Right atrium auricular region (tissue), 2 donors: ENCODE results near the gene BRIP1. TPM values are rescaled to one million over a fixed set of nuclear protein-coding genes. Genes with fewer than 3 reads are reported as not detected.
"Not testable (repeated sequence)": the region's sequence is repeated elsewhere in the genome, so short reads cannot be mapped to it uniquely, and the experiment has no call there.

Experiments
- DNase-seq: peaks from one replicate; pipeline ENCODE4 v3.0.0-alpha.2; 2019; ENCODE audit warnings: low spot score
- H3K27ac ChIP-seq, 2 donors: fragments of 200-600 bp; sonication (generic); 1 replicate in 1 of 2; 2 replicates in 1 of 2; pipeline ENCODE4 v1.5.1; 2016 to 2019
- H3K27me3 ChIP-seq, 2 donors: fragments of 200-600 bp; sonication (generic); one replicate each; pipeline versions ENCODE4 v1.5.1 to v1.6.0; 2017 to 2019
- H3K36me3 ChIP-seq: fragments of 200-600 bp; sonication (generic); one replicate; pipeline ENCODE4 v1.5.1; 2016
- H3K4me1 ChIP-seq, 2 donors: fragments of 200-600 bp; sonication (generic); one replicate each; pipeline versions ENCODE4 v1.5.1 to v1.6.0; 2017 to 2019
- H3K4me3 ChIP-seq, 2 donors: fragments of 200-600 bp; sonication (generic); 1 replicate in 1 of 2; 2 replicates in 1 of 2; pipeline ENCODE4 v1.5.1; 2017 to 2019; ENCODE audit warnings: mild to moderate bottlenecking in 1 of 2, moderate library complexity in 1 of 2
- H3K9me3 ChIP-seq, 2 donors: fragments of 200-600 bp; sonication (generic); one replicate each; pipeline ENCODE4 v1.5.1; 2019
- CTCF ChIP-seq, 2 donors: fragments of 200-600 bp; sonication (generic); IDR thresholded peaks; one replicate each; pipeline ENCODE4 v1.5.1; 2019; ENCODE audit warnings: antibody characterized with exemption in 2 of 2
- total RNA-seq, 2 donors: library from RNA; depleted of rRNA; stranded (reverse); fragments of >200 nt; gene quantifications; one replicate each; pipeline ENCODE4 v1.1.0, GENCODE V29; 2016

BRIP1 gene
- total RNA-seq, 2 donors from 2014 or later, result not detected

- Histone ChIP-seq H3K9me3 (peaks cover 0 to 9% of the 10 kb centered on the region in 2 donors), H3K27me3 (no peaks in the 10 kb centered on the region), H3K27ac (no peak overlapping the region), H3K4me1 (no peaks in the 10 kb centered on the region), H3K4me3 (no peak overlapping the region), H3K36me3 (no peaks in the 10 kb centered on the region)
- no peak for DNase-seq
- no peak for TF ChIP-seq CTCF (IDR thresholded peaks at IDR 0.05)
Measured at GRCh38 chr17:61775364-61775763, 88.0 kb downstream of the BRIP1 start.

GRCh38 chr17:61774724-61775123 is 88.6 kb downstream of the BRIP1 start:
- no peak for TF ChIP-seq CTCF (IDR thresholded peaks at IDR 0.05)
- no peak for DNase-seq
- no peaks in the 10 kb centered on the region for H3K36me3 ChIP-seq

GRCh38 chr17:61774087-61774486 is 89.2 kb downstream of the BRIP1 start:
- H3K36me3 ChIP-seq, H3K4me1 ChIP-seq, H3K4me3 ChIP-seq, H3K27me3 ChIP-seq, DNase-seq, H3K27ac ChIP-seq: not testable (repeated sequence)
- H3K9me3 ChIP-seq, result peaks cover 0 to 22% of the 10 kb centered on the region in 2 donors

More at GRCh38 chr17:61774724-61775123, 88.6 kb downstream of the BRIP1 start:
- no peaks in the 10 kb centered on the region for H3K4me1 ChIP-seq
- no peak overlapping the region for H3K27ac ChIP-seq
- H3K9me3 ChIP-seq, result peaks cover 0 to 15% of the 10 kb centered on the region in 2 donors
- no peaks in the 10 kb centered on the region for H3K27me3 ChIP-seq
- no peak overlapping the region for H3K4me3 ChIP-seq

- Histone ChIP-seq H3K9me3 (peaks cover 0 to 24% of the 10 kb centered on the region in 2 donors), H3K36me3 (no peaks in the 10 kb centered on the region), H3K27ac (no peak overlapping the region), H3K27me3 (no peaks in the 10 kb centered on the region), H3K4me3 (no peak overlapping the region), H3K4me1 (no peaks in the 10 kb centered on the region)
- DNase-seq, result no peak
- TF ChIP-seq CTCF (IDR thresholded peaks at IDR 0.05), result no peak
Measured at GRCh38 chr17:61770752-61771533, 92.4 kb downstream of the BRIP1 start.

GRCh38 chr17:61770043-61770442 is 93.3 kb downstream of the BRIP1 start:
- Histone ChIP-seq H3K4me1 (no peaks in the 10 kb centered on the region), H3K4me3 (no peak overlapping the region), H3K36me3 (no peaks in the 10 kb centered on the region), H3K9me3 (peaks cover 0 to 24% of the 10 kb centered on the region in 2 donors), H3K27me3 (no peaks in the 10 kb centered on the region), H3K27ac (no peak overlapping the region)
- no peak for DNase-seq
- no peak for TF ChIP-seq CTCF (IDR thresholded peaks at IDR 0.05)

- no peak overlapping the region for H3K4me3 ChIP-seq
- no peaks in the 10 kb centered on the region for H3K4me1 ChIP-seq
- peaks cover 0 to 24% of the 10 kb centered on the region in 2 donors for H3K9me3 ChIP-seq
- H3K27me3 ChIP-seq, result no peaks in the 10 kb centered on the region
- no peak overlapping the region for H3K27ac ChIP-seq
- H3K36me3 ChIP-seq, result no peaks in the 10 kb centered on the region
- TF ChIP-seq CTCF (IDR thresholded peaks at IDR 0.05), result no peak
- DNase-seq, result no peak
Measured at GRCh38 chr17:61768405-61768804, 94.9 kb downstream of the BRIP1 start.
